ENCODE results near the gene EGLN1. TPM values are rescaled to one million over a fixed set of nuclear protein-coding genes. Genes with fewer than 3 reads are reported as not detected.

Gene EGLN1
- total RNA-seq, 1 donor: 53.5 TPM

- no peak for TF ChIP-seq CTCF (IDR thresholded peaks at IDR 0.05; ENCODE audit: insufficient read depth, low read depth, low read length)
- peak; percentile 49 for DNase-seq (ENCODE audit: low read depth)
- peak overlapping the region; percentile 68 for H3K4me3 ChIP-seq (ENCODE audit: low read depth, low read length)
Measured at GRCh38 chr1:231420299-231420958, 1.7 kb downstream of the EGLN1 start.

GRCh38 chr1:231419738-231420298 lies 2.3 kb downstream of the EGLN1 start:
- H3K4me3 ChIP-seq (ENCODE audit: low read depth, low read length): peak overlapping the region; percentile 68
- no peak for DNase-seq (ENCODE audit: low read depth)
- TF ChIP-seq CTCF (IDR thresholded peaks at IDR 0.05; ENCODE audit: insufficient read depth, low read depth, low read length): no peak

- H3K4me3 ChIP-seq (ENCODE audit: low read depth, low read length): peak overlapping the region; percentile 68
- DNase-seq (ENCODE audit: low read depth): no peak
- TF ChIP-seq CTCF (IDR thresholded peaks at IDR 0.05; ENCODE audit: insufficient read depth, low read depth, low read length): no peak
Measured at GRCh38 chr1:231419147-231419546, 2.9 kb downstream of the EGLN1 start.

- no peak for TF ChIP-seq CTCF (IDR thresholded peaks at IDR 0.05; ENCODE audit: insufficient read depth, low read depth, low read length)
- peak overlapping the region; percentile 68 for H3K4me3 ChIP-seq (ENCODE audit: low read depth, low read length)
- DNase-seq (ENCODE audit: low read depth): no peak
Measured at GRCh38 chr1:231418741-231419107, 3.4 kb downstream of the EGLN1 start.

GRCh38 chr1:231418101-231418740 lies 3.9 kb downstream of the EGLN1 start:
- TF ChIP-seq CTCF (IDR thresholded peaks at IDR 0.05; ENCODE audit: insufficient read depth, low read depth, low read length): no peak
- DNase-seq (ENCODE audit: low read depth): no peak
- peak overlapping the region; percentile 68 for H3K4me3 ChIP-seq (ENCODE audit: low read depth, low read length)

GRCh38 chr1:231417513-231417912 lies 4.6 kb downstream of the EGLN1 start:
- no peak for TF ChIP-seq CTCF (IDR thresholded peaks at IDR 0.05; ENCODE audit: insufficient read depth, low read depth, low read length)
- DNase-seq (ENCODE audit: low read depth): no peak
- peak overlapping the region; percentile 13 for H3K4me3 ChIP-seq (ENCODE audit: low read depth, low read length)

All from fibroblast of villous mesenchyme (primary cell).